AG04449 (cell line): ENCODE results near the gene LKAAEAR1.
"Not testable (repeated sequence)": the region's sequence is repeated elsewhere in the genome, so short reads cannot be mapped to it uniquely, and the experiment has no call there.

ENCODE experiments used
- CTCF ChIA-PET: fragments of 350-600 bp; formaldehyde crosslinking; extraction: SDS; loops from one replicate; lab custom pipeline; 2021; ENCODE audit warnings: antibody characterized with exemption; lab: Yijun Ruan, JAX
- POLR2A ChIA-PET: fragments of 400-600, 350-600 bp; formaldehyde crosslinking; extraction: SDS; loops from one replicate; lab custom pipeline; 2020; ENCODE audit warnings: antibody characterized with exemption, inconsistent platforms; lab: Yijun Ruan, JAX
- DNase-seq: peaks from one replicate; pipeline ENCODE4 v3.0.0-alpha.2; 2010; ENCODE audit warnings: low read depth, low spot score
- H3K4me3 ChIP-seq: 2 replicates; pipeline ENCODE4 v1.5.1; 2011; ENCODE audit warnings: low read depth, mild to moderate bottlenecking, control low read depth, low read length
- TF ChIP-seq, protein P1 (sequence below): IDR thresholded peaks from one replicate; pipeline ENCODE4 v1.5.1; 2011; ENCODE audit warnings: mild to moderate bottlenecking, moderate library complexity, low read length, control low read depth, inconsistent platforms; ENCODE audit not compliant: insufficient read depth; ENCODE audit errors: missing control alignments

The LKAAEAR1 gene

GRCh38 chr20:64121586-64121985 lies 37.4 kb upstream of the LKAAEAR1 start:
- ChIA-PET CTCF (interaction anchor here (0.8 to 4.8 kb wide), 17 partner anchors 12 to 898 kb away, joined by 3 to 69 read pairs (median 6); partner anchors contain the start of genes C20orf204, LKAAEAR1, NPBWR2 and OPRL1), POLR2A (no interaction called here)
- TF ChIP-seq, protein P1, sequence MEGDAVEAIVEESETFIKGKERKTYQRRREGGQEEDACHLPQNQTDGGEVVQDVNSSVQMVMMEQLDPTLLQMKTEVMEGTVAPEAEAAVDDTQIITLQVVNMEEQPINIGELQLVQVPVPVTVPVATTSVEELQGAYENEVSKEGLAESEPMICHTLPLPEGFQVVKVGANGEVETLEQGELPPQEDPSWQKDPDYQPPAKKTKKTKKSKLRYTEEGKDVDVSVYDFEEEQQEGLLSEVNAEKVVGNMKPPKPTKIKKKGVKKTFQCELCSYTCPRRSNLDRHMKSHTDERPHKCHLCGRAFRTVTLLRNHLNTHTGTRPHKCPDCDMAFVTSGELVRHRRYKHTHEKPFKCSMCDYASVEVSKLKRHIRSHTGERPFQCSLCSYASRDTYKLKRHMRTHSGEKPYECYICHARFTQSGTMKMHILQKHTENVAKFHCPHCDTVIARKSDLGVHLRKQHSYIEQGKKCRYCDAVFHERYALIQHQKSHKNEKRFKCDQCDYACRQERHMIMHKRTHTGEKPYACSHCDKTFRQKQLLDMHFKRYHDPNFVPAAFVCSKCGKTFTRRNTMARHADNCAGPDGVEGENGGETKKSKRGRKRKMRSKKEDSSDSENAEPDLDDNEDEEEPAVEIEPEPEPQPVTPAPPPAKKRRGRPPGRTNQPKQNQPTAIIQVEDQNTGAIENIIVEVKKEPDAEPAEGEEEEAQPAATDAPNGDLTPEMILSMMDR, result no peak
- H3K4me3 ChIP-seq, result no peak overlapping the region
- DNase-seq, result no peak

DNA sequence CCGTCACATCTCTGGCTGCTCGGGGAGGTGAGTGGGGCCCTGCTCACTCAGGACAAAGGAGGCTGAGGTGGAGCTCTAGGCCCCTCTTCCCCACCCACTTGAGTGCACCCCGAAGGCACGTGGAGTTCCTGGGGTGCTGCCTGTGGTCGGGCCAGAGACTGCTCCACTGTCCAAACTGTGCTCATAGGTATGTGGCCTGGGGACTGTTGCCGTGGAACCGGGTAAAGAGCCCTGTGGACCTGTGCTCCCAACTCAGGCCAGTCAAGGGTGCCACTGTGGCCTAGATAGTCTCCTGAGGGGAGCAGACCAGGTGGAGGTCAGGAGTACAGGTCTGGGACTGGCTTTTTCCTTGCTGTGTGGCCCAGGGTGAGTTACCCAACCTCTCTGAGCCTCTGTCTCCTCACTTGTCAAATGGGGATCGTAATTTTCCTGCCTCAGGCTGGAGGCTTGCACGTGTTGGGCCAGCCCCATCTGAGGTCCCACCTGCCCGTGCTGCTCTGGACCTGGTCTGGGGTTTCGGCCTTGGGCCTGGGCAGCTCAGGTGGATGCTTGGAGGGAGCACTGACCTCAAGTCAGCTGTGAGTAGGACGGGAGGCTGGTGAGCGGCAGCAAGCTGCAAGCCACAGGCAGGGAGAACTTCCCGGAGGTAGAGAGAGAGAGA lies 35.6 kb upstream of the LKAAEAR1 start:
- TF ChIP-seq, protein P1, result no peak
- no peak overlapping the region for H3K4me3 ChIP-seq
- no peak for DNase-seq
- ChIA-PET POLR2A (no interaction called here), CTCF (interaction anchor here (0.6 to 4.8 kb wide), 26 partner anchors 10 to 624 kb away, joined by 3 to 69 read pairs (median 4); partner anchors contain the start of genes C20orf204, LKAAEAR1, NPBWR2 and OPRL1)

GRCh38 chr20:64119301-64119680 lies 35.1 kb upstream of the LKAAEAR1 start:
- TF ChIP-seq, protein P1, result no peak
- POLR2A ChIA-PET, result interaction anchor here (0.7 kb wide), 1 partner anchor 57 kb away, joined by 3 read pairs; no protein-coding TSS in a partner anchor
- H3K4me3 ChIP-seq, result no peak overlapping the region
- CTCF ChIA-PET, result interaction anchor here (1.0 to 4.8 kb wide), 13 partner anchors 10 to 623 kb away, joined by 3 to 69 read pairs (median 6); partner anchors contain the start of genes C20orf204, LKAAEAR1, NPBWR2 and OPRL1
- no peak for DNase-seq

GRCh38 chr20:64117432-64117777 lies 33.2 kb upstream of the LKAAEAR1 start:
- POLR2A ChIA-PET, DNase-seq: not testable (repeated sequence)

GRCh38 chr20:64116541-64117431 lies 32.6 kb upstream of the LKAAEAR1 start:
- TF ChIP-seq, protein P1, result no peak
- no peak for DNase-seq
- ChIA-PET CTCF (interaction anchor here (1.3 to 1.7 kb wide), 3 partner anchors 33 to 78 kb away, joined by 3 to 5 read pairs (median 3); partner anchors contain the start of gene LKAAEAR1), POLR2A (no interaction called here)
- no peak overlapping the region for H3K4me3 ChIP-seq

More at GRCh38 chr20:64117432-64117777, 33.2 kb upstream of the LKAAEAR1 start:
- CTCF ChIA-PET, result interaction anchor here (1.3 kb wide), 1 partner anchor 64 kb away, joined by 3 read pairs; no protein-coding TSS in a partner anchor
- H3K4me3 ChIP-seq, result not testable (repeated sequence)

DNA sequence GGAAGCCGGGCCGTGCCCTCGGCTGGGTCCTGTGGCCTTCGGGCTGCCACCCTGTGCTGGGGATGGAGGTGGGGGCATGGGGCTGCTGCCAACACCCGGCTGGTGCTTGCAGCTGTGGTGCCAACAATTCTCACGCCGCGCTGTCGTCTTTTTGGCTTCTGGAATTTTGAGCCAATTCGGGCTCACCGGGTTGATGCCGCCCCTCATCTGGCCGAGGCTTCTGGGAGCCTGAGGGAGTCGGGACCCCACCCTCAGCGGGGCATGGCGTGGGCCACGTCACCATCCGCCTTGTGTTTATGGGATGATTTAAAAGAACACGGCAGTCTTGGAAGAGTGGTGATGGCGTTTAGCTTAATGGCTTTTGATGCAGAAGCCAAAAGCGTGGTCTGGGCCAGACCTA lies 31.8 kb upstream of the LKAAEAR1 start:
- no peak overlapping the region for H3K4me3 ChIP-seq
- TF ChIP-seq, protein P1, result no peak
- DNase-seq, result no peak
- ChIA-PET POLR2A (no interaction called here), CTCF (interaction anchor here (1.5 to 1.7 kb wide), 3 partner anchors 14 to 78 kb away, joined by 3 to 7 read pairs (median 5); partner anchors contain the start of gene LKAAEAR1)
